Ovary (tissue), 3 donors: ENCODE measurements around the gene AZU1.

Experiments
- CTCF ChIP-seq, 3 donors: fragments of 450-650 bp in 2 of 3; fragments of 200-600 bp in 1 of 3; IDR thresholded peaks; one replicate each; pipeline versions ENCODE4 v1.5.1 to v1.8.0; 2016 to 2022; ENCODE audit warnings: antibody characterized with exemption in 3 of 3, mild to moderate bottlenecking in 1 of 3
- EP300 ChIP-seq: sonication (generic); formaldehyde crosslinking; IDR thresholded peaks from one replicate; pipeline ENCODE4 v1.6.1; 2017; ENCODE audit warnings: antibody characterized with exemption
- POLR2A ChIP-seq: fragments of 450-650 bp; IDR thresholded peaks from one replicate; pipeline ENCODE4 v1.6.1; 2017; ENCODE audit warnings: antibody characterized with exemption, mild to moderate bottlenecking, moderate library complexity
- donor health status: DM: no; HTN: no; CAD: no.

GRCh38 chr19:827710-828321, at the start of gene AZU1:
- no peak for TF ChIP-seq CTCF (IDR thresholded peaks at IDR 0.05)
- no peak for TF ChIP-seq EP300
- no peak for TF ChIP-seq POLR2A
